DOHH2 (cell line): Measurements from ENCODE around the gene PPP3CA.

ENCODE experiments used
- H3F3A ChIP-seq: fragments of 200-600 bp; sonication (generic), shearing (Covaris generic); 2 replicates; pipeline ENCODE4 v1.6.0; 2016; ENCODE audit warnings: antibody characterized with exemption, mild to moderate bottlenecking; ENCODE audit not compliant: control insufficient read depth, insufficient read depth
- H3K27ac ChIP-seq: fragments of 200-600 bp; sonication (generic); 2 replicates; pipeline ENCODE4 v1.5.1; 2014; ENCODE audit warnings: low read depth, mild to moderate bottlenecking, low read length, moderate library complexity
- H3K27me3 ChIP-seq: fragments of 200-600 bp; sonication (generic); 2 replicates; pipeline ENCODE4 v1.6.1; 2014; ENCODE audit warnings: mild to moderate bottlenecking, low read length, mixed read lengths; ENCODE audit not compliant: control insufficient read depth
- H3K36me3 ChIP-seq: fragments of 200-600 bp; sonication (generic); 2 replicates; pipeline ENCODE4 v1.6.1; 2014; ENCODE audit warnings: mild to moderate bottlenecking, low read length, moderate library complexity, mixed read lengths; ENCODE audit not compliant: control insufficient read depth
- H3K4me1 ChIP-seq: fragments of 200-600 bp; sonication (generic); 2 replicates; pipeline ENCODE4 v1.6.1; 2014; ENCODE audit warnings: mild to moderate bottlenecking, low read length, mixed read lengths; ENCODE audit not compliant: control insufficient read depth
- H3K4me2 ChIP-seq: fragments of 200-600 bp; sonication (generic); 2 replicates; pipeline ENCODE4 v1.6.0; 2014; ENCODE audit warnings: mild to moderate bottlenecking, low read length, moderate library complexity
- H3K4me3 ChIP-seq: fragments of 200-600 bp; sonication (generic); 2 replicates; pipeline ENCODE4 v1.5.1; 2014; ENCODE audit warnings: mild to moderate bottlenecking, low read length, mixed read lengths
- H3K79me2 ChIP-seq: fragments of 200-600 bp; sonication (generic); 2 replicates; pipeline ENCODE4 v1.6.1; 2014; ENCODE audit warnings: mild to moderate bottlenecking, low read length, mixed read lengths; ENCODE audit not compliant: control insufficient read depth
- H3K9me2 ChIP-seq: fragments of 200-600 bp; sonication (generic); replicated peaks from 2 replicates; pipeline ENCODE4 v1.6.1; 2014; ENCODE audit warnings: mild to moderate bottlenecking, low read length, mixed read lengths; ENCODE audit not compliant: control insufficient read depth
- H3K9me3 ChIP-seq: fragments of 200-600 bp; sonication (generic); 2 replicates; pipeline ENCODE4 v1.6.1; 2014; ENCODE audit warnings: antibody characterized with exemption, low read length, mixed read lengths; ENCODE audit not compliant: control insufficient read depth, insufficient read depth
- H4K20me1 ChIP-seq: fragments of 200-600 bp; sonication (generic); 2 replicates; pipeline ENCODE4 v1.6.0; 2014; ENCODE audit warnings: low read depth, mild to moderate bottlenecking, antibody characterized with exemption, low read length, moderate library complexity; ENCODE audit not compliant: control insufficient read depth, insufficient read depth
- CTCF ChIP-seq: fragments of 200-600 bp; sonication (generic); IDR thresholded peaks from one replicate; pipeline ENCODE4 v1.5.1; 2014; ENCODE audit warnings: antibody characterized with exemption, mild to moderate bottlenecking, low read depth, low read length; ENCODE audit not compliant: poor library complexity, severe bottlenecking
- EZH2phosphoT487 ChIP-seq: fragments of 200-600 bp; sonication (generic); IDR thresholded peaks from 2 replicates; pipeline ENCODE4 v1.6.1; 2017; ENCODE audit warnings: borderline replicate concordance, mild to moderate bottlenecking, antibody characterized with exemption, low read length, moderate library complexity, mixed read lengths

The PPP3CA gene

GRCh38 chr4:101339332-101339731 is 8.0 kb downstream of the PPP3CA start:
- Histone ChIP-seq H3K4me3 (no peak overlapping the region), H3K4me1 (peaks cover 32% of the 10 kb centered on the region), H3K4me2 (no peak overlapping the region), H3K27me3 (no peaks in the 10 kb centered on the region), H3F3A (peaks cover 4% of the 10 kb centered on the region; the same call in 1 of the 2 replicates), H3K27ac (no peak overlapping the region), H3K9me2 (no peaks in the 10 kb centered on the region), H3K79me2 (peaks cover 60% of the 10 kb centered on the region), H3K36me3 (no peaks in the 10 kb centered on the region), H3K9me3 (no peaks in the 10 kb centered on the region), H4K20me1 (0 out of 2 replicates have a peak, but pooled peaks cover 6% of the 10 kb centered on the region)
- TF ChIP-seq CTCF: no peak
- no peak for TF ChIP-seq EZH2phosphoT487

GRCh38 chr4:101337688-101338087 is 9.6 kb downstream of the PPP3CA start:
- Histone ChIP-seq H3K27ac (no peak overlapping the region), H3K36me3 (no peaks in the 10 kb centered on the region), H3K9me2 (no peaks in the 10 kb centered on the region), H3K4me2 (peak overlapping the region; percentile 38; the same call in 1 of the 2 replicates), H3K27me3 (no peaks in the 10 kb centered on the region), H3K9me3 (no peaks in the 10 kb centered on the region), H4K20me1 (0 out of 2 replicates have a peak, but pooled peaks cover 6% of the 10 kb centered on the region), H3F3A (peaks cover 3% of the 10 kb centered on the region; the same call in 1 of the 2 replicates), H3K4me1 (peaks cover 23% of the 10 kb centered on the region), H3K79me2 (peaks cover 53% of the 10 kb centered on the region), H3K4me3 (no peak overlapping the region)
- TF ChIP-seq EZH2phosphoT487 (no peak), CTCF (no peak)

GRCh38 chr4:101334963-101335572 is 12.3 kb downstream of the PPP3CA start:
- H3K36me3 ChIP-seq: no peaks in the 10 kb centered on the region
- peaks cover 51% of the 10 kb centered on the region for H3K79me2 ChIP-seq
- H3K4me3 ChIP-seq: no peak overlapping the region
- no peaks in the 10 kb centered on the region for H3F3A ChIP-seq
- no peak overlapping the region for H3K27ac ChIP-seq
- H3K9me2 ChIP-seq: no peaks in the 10 kb centered on the region
- H3K9me3 ChIP-seq: no peaks in the 10 kb centered on the region
- 0 out of 2 replicates have a peak, but pooled peaks cover 6% of the 10 kb centered on the region for H4K20me1 ChIP-seq
- H3K4me2 ChIP-seq: no peak overlapping the region
- no peaks in the 10 kb centered on the region for H3K27me3 ChIP-seq
- H3K4me1 ChIP-seq: peaks cover 17% of the 10 kb centered on the region
- TF ChIP-seq EZH2phosphoT487 (no peak), CTCF (no peak)
